DOHH2 (cell line): ENCODE data around the gene KIRREL3.

ENCODE experiments used
- H3F3A ChIP-seq: fragments of 200-600 bp; sonication (generic), shearing (Covaris generic); 2 replicates; pipeline ENCODE4 v1.6.0; 2016; ENCODE audit warnings: antibody characterized with exemption, mild to moderate bottlenecking; ENCODE audit not compliant: control insufficient read depth, insufficient read depth
- H3K27ac ChIP-seq: fragments of 200-600 bp; sonication (generic); 2 replicates; pipeline ENCODE4 v1.5.1; 2014; ENCODE audit warnings: low read depth, mild to moderate bottlenecking, low read length, moderate library complexity
- H3K27me3 ChIP-seq: fragments of 200-600 bp; sonication (generic); 2 replicates; pipeline ENCODE4 v1.6.1; 2014; ENCODE audit warnings: mild to moderate bottlenecking, low read length, mixed read lengths; ENCODE audit not compliant: control insufficient read depth
- H3K36me3 ChIP-seq: fragments of 200-600 bp; sonication (generic); 2 replicates; pipeline ENCODE4 v1.6.1; 2014; ENCODE audit warnings: mild to moderate bottlenecking, low read length, moderate library complexity, mixed read lengths; ENCODE audit not compliant: control insufficient read depth
- H3K4me1 ChIP-seq: fragments of 200-600 bp; sonication (generic); 2 replicates; pipeline ENCODE4 v1.6.1; 2014; ENCODE audit warnings: mild to moderate bottlenecking, low read length, mixed read lengths; ENCODE audit not compliant: control insufficient read depth
- H3K4me2 ChIP-seq: fragments of 200-600 bp; sonication (generic); 2 replicates; pipeline ENCODE4 v1.6.0; 2014; ENCODE audit warnings: mild to moderate bottlenecking, low read length, moderate library complexity
- H3K4me3 ChIP-seq: fragments of 200-600 bp; sonication (generic); 2 replicates; pipeline ENCODE4 v1.5.1; 2014; ENCODE audit warnings: mild to moderate bottlenecking, low read length, mixed read lengths
- H3K79me2 ChIP-seq: fragments of 200-600 bp; sonication (generic); 2 replicates; pipeline ENCODE4 v1.6.1; 2014; ENCODE audit warnings: mild to moderate bottlenecking, low read length, mixed read lengths; ENCODE audit not compliant: control insufficient read depth
- H3K9me2 ChIP-seq: fragments of 200-600 bp; sonication (generic); replicated peaks from 2 replicates; pipeline ENCODE4 v1.6.1; 2014; ENCODE audit warnings: mild to moderate bottlenecking, low read length, mixed read lengths; ENCODE audit not compliant: control insufficient read depth
- H3K9me3 ChIP-seq: fragments of 200-600 bp; sonication (generic); 2 replicates; pipeline ENCODE4 v1.6.1; 2014; ENCODE audit warnings: antibody characterized with exemption, low read length, mixed read lengths; ENCODE audit not compliant: control insufficient read depth, insufficient read depth
- H4K20me1 ChIP-seq: fragments of 200-600 bp; sonication (generic); 2 replicates; pipeline ENCODE4 v1.6.0; 2014; ENCODE audit warnings: low read depth, mild to moderate bottlenecking, antibody characterized with exemption, low read length, moderate library complexity; ENCODE audit not compliant: control insufficient read depth, insufficient read depth
- CTCF ChIP-seq: fragments of 200-600 bp; sonication (generic); IDR thresholded peaks from one replicate; pipeline ENCODE4 v1.5.1; 2014; ENCODE audit warnings: antibody characterized with exemption, mild to moderate bottlenecking, low read depth, low read length; ENCODE audit not compliant: poor library complexity, severe bottlenecking
- EZH2phosphoT487 ChIP-seq: fragments of 200-600 bp; sonication (generic); IDR thresholded peaks from 2 replicates; pipeline ENCODE4 v1.6.1; 2017; ENCODE audit warnings: borderline replicate concordance, mild to moderate bottlenecking, antibody characterized with exemption, low read length, moderate library complexity, mixed read lengths

KIRREL3 gene

GRCh38 chr11:126719740-126720139 lies 280.8 kb downstream of the KIRREL3 start:
- Histone ChIP-seq H3F3A (no peaks in the 10 kb centered on the region), H3K4me1 (no peaks in the 10 kb centered on the region), H3K9me2 (no peaks in the 10 kb centered on the region), H3K9me3 (no peaks in the 10 kb centered on the region), H3K36me3 (no peaks in the 10 kb centered on the region), H4K20me1 (no peaks in the 10 kb centered on the region), H3K79me2 (no peaks in the 10 kb centered on the region), H3K27me3 (no peaks in the 10 kb centered on the region), H3K4me3 (no peak overlapping the region), H3K4me2 (no peak overlapping the region), H3K27ac (no peak overlapping the region)
- TF ChIP-seq EZH2phosphoT487 (no peak), CTCF (no peak)

GRCh38 chr11:126718276-126718675 lies 282.3 kb downstream of the KIRREL3 start:
- no peak overlapping the region for H3K4me2 ChIP-seq
- no peaks in the 10 kb centered on the region for H3K27me3 ChIP-seq
- H3K36me3 ChIP-seq = no peaks in the 10 kb centered on the region
- H3F3A ChIP-seq = no peaks in the 10 kb centered on the region
- TF ChIP-seq EZH2phosphoT487 = no peak
- TF ChIP-seq CTCF = no peak
- H3K9me2 ChIP-seq = no peaks in the 10 kb centered on the region
- no peak overlapping the region for H3K27ac ChIP-seq
- H3K4me1 ChIP-seq = no peaks in the 10 kb centered on the region
- H3K9me3 ChIP-seq = no peaks in the 10 kb centered on the region
- H3K4me3 ChIP-seq = no peak overlapping the region
- H4K20me1 ChIP-seq = no peaks in the 10 kb centered on the region
- no peaks in the 10 kb centered on the region for H3K79me2 ChIP-seq

- Histone ChIP-seq H3K9me3 (no peaks in the 10 kb centered on the region), H3K36me3 (no peaks in the 10 kb centered on the region), H3K4me3 (no peak overlapping the region), H3K27me3 (no peaks in the 10 kb centered on the region), H3K27ac (no peak overlapping the region), H4K20me1 (no peaks in the 10 kb centered on the region), H3K4me2 (no peak overlapping the region), H3K79me2 (no peaks in the 10 kb centered on the region), H3F3A (no peaks in the 10 kb centered on the region), H3K9me2 (no peaks in the 10 kb centered on the region), H3K4me1 (no peaks in the 10 kb centered on the region)
- TF ChIP-seq CTCF (peak; percentile 69), EZH2phosphoT487 (no peak)
These were observed 284.0 kb downstream of the KIRREL3 start for GRCh38 chr11:126716456-126717083.

- H3K27me3 ChIP-seq = no peaks in the 10 kb centered on the region
- H3K4me1 ChIP-seq = no peaks in the 10 kb centered on the region
These were observed 286.8 kb downstream of the KIRREL3 start for GRCh38 chr11:126713806-126714205.

More at GRCh38 chr11:126713806-126714205, 286.8 kb downstream of the KIRREL3 start:
- Histone ChIP-seq H3K79me2 (no peaks in the 10 kb centered on the region), H3K4me2 (no peak overlapping the region), H4K20me1 (no peaks in the 10 kb centered on the region), H3K36me3 (no peaks in the 10 kb centered on the region), H3K27ac (no peak overlapping the region), H3K9me2 (no peaks in the 10 kb centered on the region), H3F3A (no peaks in the 10 kb centered on the region), H3K4me3 (no peak overlapping the region), H3K9me3 (no peaks in the 10 kb centered on the region)
- TF ChIP-seq EZH2phosphoT487 (no peak), CTCF (no peak)
